ENCODE data around the gene BNIP3. TPM values are rescaled to one million over a fixed set of nuclear protein-coding genes. Genes with fewer than 3 reads are reported as not detected.
A peak's percentile ranks its signal among the peaks of the same experiment; 100 is the strongest.

The BNIP3 gene
- polyA plus RNA-seq (2013, experiment 1 of 2): 38.5 TPM
- polyA plus RNA-seq (2013, experiment 2 of 2): 71.4 TPM

GRCh38 chr10:131981429-131982184 is at the start of gene BNIP3:
BNIP3 (minus strand) TSS chr10:131981923; CDS start chr10:131981806, 117 bp downstream.
- no peak within 1 kb of the TSS for H3K27ac ChIP-seq (ENCODE audit: low read depth, low read length)
- peaks cover 1% of the 10 kb centered on the region; the same call in 1 of the 2 replicates for H3K36me3 ChIP-seq (ENCODE audit: insufficient read depth, low read length)
- H3K4me3 ChIP-seq (ENCODE audit: low read length): peak within 1 kb of the TSS; percentile 74
- H3K27me3 ChIP-seq (ENCODE audit: insufficient read depth, low read length): peaks cover 33% of the 10 kb centered on the region
- H3K9me3 ChIP-seq (ENCODE audit: insufficient read depth, low read depth, low read length): peaks cover 3% of the 10 kb centered on the region; the same call in 1 of the 2 replicates
- H3K4me1 ChIP-seq (ENCODE audit: insufficient read depth, low read length): peaks cover 20% of the 10 kb centered on the region
- peak within 1 kb of the TSS; percentile 51 for H3K9ac ChIP-seq (ENCODE audit: low read depth, low read length)
- under 1% methylated on average over 100 of the region's 100 CpGs for WGBS

GRCh38 chr10:132030898-132031463 is 49.3 kb upstream of the BNIP3 start:
- H3K27me3 ChIP-seq (ENCODE audit: insufficient read depth, low read length): peaks cover 29% of the 10 kb centered on the region
- H3K4me3 ChIP-seq (ENCODE audit: low read length): no peak overlapping the region
- H3K36me3 ChIP-seq (ENCODE audit: insufficient read depth, low read length): no peaks in the 10 kb centered on the region
- H3K4me1 ChIP-seq (ENCODE audit: insufficient read depth, low read length): no peaks in the 10 kb centered on the region
- no peak overlapping the region for H3K27ac ChIP-seq (ENCODE audit: low read depth, low read length)
- H3K9me3 ChIP-seq (ENCODE audit: insufficient read depth, low read depth, low read length): no peaks in the 10 kb centered on the region
- H3K9ac ChIP-seq (ENCODE audit: low read depth, low read length): no peak overlapping the region
- 88% methylated on average over 12 of the region's 12 CpGs for WGBS

GRCh38 chr10:132028706-132029105 is 47.0 kb upstream of the BNIP3 start:
- Histone ChIP-seq H3K9me3 (ENCODE audit: insufficient read depth, low read depth, low read length) (no peaks in the 10 kb centered on the region), H3K4me3 (ENCODE audit: low read length) (no peak overlapping the region), H3K27me3 (ENCODE audit: insufficient read depth, low read length) (peaks cover 15% of the 10 kb centered on the region), H3K4me1 (ENCODE audit: insufficient read depth, low read length) (0 out of 2 replicates have a peak, but pooled peaks cover under 1% of the 10 kb centered on the region), H3K36me3 (ENCODE audit: insufficient read depth, low read length) (no peaks in the 10 kb centered on the region), H3K27ac (ENCODE audit: low read depth, low read length) (no peak overlapping the region), H3K9ac (ENCODE audit: low read depth, low read length) (no peak overlapping the region)
- 91% methylated on average over 5 of the region's 6 CpGs for WGBS

- Histone ChIP-seq H3K9me3 (ENCODE audit: insufficient read depth, low read depth, low read length) (no peaks in the 10 kb centered on the region), H3K9ac (ENCODE audit: low read depth, low read length) (no peak overlapping the region), H3K4me1 (ENCODE audit: insufficient read depth, low read length) (0 out of 2 replicates have a peak, but pooled peaks cover 3% of the 10 kb centered on the region), H3K27me3 (ENCODE audit: insufficient read depth, low read length) (peaks cover 15% of the 10 kb centered on the region), H3K27ac (ENCODE audit: low read depth, low read length) (no peak overlapping the region), H3K36me3 (ENCODE audit: insufficient read depth, low read length) (no peaks in the 10 kb centered on the region), H3K4me3 (ENCODE audit: low read length) (no peak overlapping the region)
- WGBS: 80% methylated on average over 3 of the region's 3 CpGs
These were observed 45.8 kb upstream of the BNIP3 start for GRCh38 chr10:132027423-132027983.

GRCh38 chr10:132023092-132023811 is 41.5 kb upstream of the BNIP3 start:
- no peak overlapping the region for H3K9ac ChIP-seq (ENCODE audit: low read depth, low read length)
- 36% methylated on average over 36 of the region's 36 CpGs for WGBS
- H3K4me3 ChIP-seq (ENCODE audit: low read length): no peak overlapping the region; the same call in 1 of the 2 replicates

GRCh38 chr10:132022241-132022640 is 40.5 kb upstream of the BNIP3 start:
- Histone ChIP-seq H3K27ac (ENCODE audit: low read depth, low read length) (no peak overlapping the region), H3K36me3 (ENCODE audit: insufficient read depth, low read length) (no peaks in the 10 kb centered on the region), H3K9me3 (ENCODE audit: insufficient read depth, low read depth, low read length) (no peaks in the 10 kb centered on the region), H3K9ac (ENCODE audit: low read depth, low read length) (no peak overlapping the region), H3K27me3 (ENCODE audit: insufficient read depth, low read length) (peaks cover 15% of the 10 kb centered on the region), H3K4me1 (ENCODE audit: insufficient read depth, low read length) (0 out of 2 replicates have a peak, but pooled peaks cover 3% of the 10 kb centered on the region), H3K4me3 (ENCODE audit: low read length) (no peak overlapping the region)
- WGBS: 91% methylated on average over 18 of the region's 18 CpGs

More at GRCh38 chr10:132023092-132023811, 41.5 kb upstream of the BNIP3 start:
- Histone ChIP-seq H3K36me3 (ENCODE audit: insufficient read depth, low read length) (no peaks in the 10 kb centered on the region), H3K27me3 (ENCODE audit: insufficient read depth, low read length) (peaks cover 15% of the 10 kb centered on the region), H3K9me3 (ENCODE audit: insufficient read depth, low read depth, low read length) (no peaks in the 10 kb centered on the region), H3K4me1 (ENCODE audit: insufficient read depth, low read length) (0 out of 2 replicates have a peak, but pooled peaks cover 3% of the 10 kb centered on the region), H3K27ac (ENCODE audit: low read depth, low read length) (no peak overlapping the region)

GRCh38 chr10:132021504-132022143 is 39.9 kb upstream of the BNIP3 start:
- H3K4me3 ChIP-seq (ENCODE audit: low read length): no peak overlapping the region
- H3K36me3 ChIP-seq (ENCODE audit: insufficient read depth, low read length): no peaks in the 10 kb centered on the region
- WGBS: 89% methylated on average over 16 of the region's 16 CpGs
- no peak overlapping the region for H3K27ac ChIP-seq (ENCODE audit: low read depth, low read length)
- H3K9me3 ChIP-seq (ENCODE audit: insufficient read depth, low read depth, low read length): no peaks in the 10 kb centered on the region
- no peak overlapping the region for H3K9ac ChIP-seq (ENCODE audit: low read depth, low read length)
- H3K27me3 ChIP-seq (ENCODE audit: insufficient read depth, low read length): peaks cover 15% of the 10 kb centered on the region
- peaks cover 6% of the 10 kb centered on the region for H3K4me1 ChIP-seq (ENCODE audit: insufficient read depth, low read length)

GRCh38 chr10:132021046-132021445 is 39.3 kb upstream of the BNIP3 start:
- WGBS: 95% methylated on average over 24 of the region's 24 CpGs

GRCh38 chr10:132020456-132020855 is 38.7 kb upstream of the BNIP3 start:
- Histone ChIP-seq H3K27me3 (ENCODE audit: insufficient read depth, low read length) (peaks cover 15% of the 10 kb centered on the region), H3K9me3 (ENCODE audit: insufficient read depth, low read depth, low read length) (no peaks in the 10 kb centered on the region), H3K36me3 (ENCODE audit: insufficient read depth, low read length) (no peaks in the 10 kb centered on the region), H3K4me1 (ENCODE audit: insufficient read depth, low read length) (peaks cover 9% of the 10 kb centered on the region), H3K27ac (ENCODE audit: low read depth, low read length) (no peak overlapping the region), H3K9ac (ENCODE audit: low read depth, low read length) (no peak overlapping the region), H3K4me3 (ENCODE audit: low read length) (no peak overlapping the region)
- WGBS: 81% methylated on average over 13 of the region's 13 CpGs

More at GRCh38 chr10:132021046-132021445, 39.3 kb upstream of the BNIP3 start:
- no peak overlapping the region for H3K4me3 ChIP-seq (ENCODE audit: low read length)
- peaks cover 9% of the 10 kb centered on the region for H3K4me1 ChIP-seq (ENCODE audit: insufficient read depth, low read length)
- no peaks in the 10 kb centered on the region for H3K36me3 ChIP-seq (ENCODE audit: insufficient read depth, low read length)
- no peaks in the 10 kb centered on the region for H3K9me3 ChIP-seq (ENCODE audit: insufficient read depth, low read depth, low read length)
- no peak overlapping the region for H3K27ac ChIP-seq (ENCODE audit: low read depth, low read length)
- no peak overlapping the region for H3K9ac ChIP-seq (ENCODE audit: low read depth, low read length)
- H3K27me3 ChIP-seq (ENCODE audit: insufficient read depth, low read length): peaks cover 15% of the 10 kb centered on the region

- peaks cover 13% of the 10 kb centered on the region for H3K27me3 ChIP-seq (ENCODE audit: insufficient read depth, low read length)
- H3K9ac ChIP-seq (ENCODE audit: low read depth, low read length): no peak overlapping the region
- no peaks in the 10 kb centered on the region for H3K36me3 ChIP-seq (ENCODE audit: insufficient read depth, low read length)
- H3K4me1 ChIP-seq (ENCODE audit: insufficient read depth, low read length): peaks cover 9% of the 10 kb centered on the region
- H3K27ac ChIP-seq (ENCODE audit: low read depth, low read length): no peak overlapping the region
- H3K9me3 ChIP-seq (ENCODE audit: insufficient read depth, low read depth, low read length): no peaks in the 10 kb centered on the region
- H3K4me3 ChIP-seq (ENCODE audit: low read length): no peak overlapping the region
- WGBS: 97% methylated on average over 7 of the region's 7 CpGs
These were observed 37.6 kb upstream of the BNIP3 start for GRCh38 chr10:132019366-132019765.

Data from HUES64 (cell line).